Stimulated activated CD8-positive, alpha-beta memory T cell treated with anti-CD3 and anti-CD28 coated beads, Interleukin-7, amount 100 ng/mL, for 1 hour (primary cell): Measurements from ENCODE around the gene GJD4.

Experiments
- DNase-seq, 2 donors: peaks; one replicate each; pipeline ENCODE4 v3.0.0-alpha.2; 2020; ENCODE audit warnings: low read depth in 2 of 2

Gene GJD4

GRCh38 chr10:35652824-35653223 lies 47.7 kb downstream of the GJD4 start:
- DNase-seq: no peak

- DNase-seq: no peak
Measured at GRCh38 chr10:35657621-35658020, 52.5 kb downstream of the GJD4 start.
